ENCODE results near the gene WDR86. TPM values are rescaled to one million over a fixed set of nuclear protein-coding genes. Genes with fewer than 3 reads are reported as not detected.

WDR86 gene
- total and polyA plus RNA-seq, 2 experiments from 2014 or later, result 9.1 to 59.1 TPM

DNA sequence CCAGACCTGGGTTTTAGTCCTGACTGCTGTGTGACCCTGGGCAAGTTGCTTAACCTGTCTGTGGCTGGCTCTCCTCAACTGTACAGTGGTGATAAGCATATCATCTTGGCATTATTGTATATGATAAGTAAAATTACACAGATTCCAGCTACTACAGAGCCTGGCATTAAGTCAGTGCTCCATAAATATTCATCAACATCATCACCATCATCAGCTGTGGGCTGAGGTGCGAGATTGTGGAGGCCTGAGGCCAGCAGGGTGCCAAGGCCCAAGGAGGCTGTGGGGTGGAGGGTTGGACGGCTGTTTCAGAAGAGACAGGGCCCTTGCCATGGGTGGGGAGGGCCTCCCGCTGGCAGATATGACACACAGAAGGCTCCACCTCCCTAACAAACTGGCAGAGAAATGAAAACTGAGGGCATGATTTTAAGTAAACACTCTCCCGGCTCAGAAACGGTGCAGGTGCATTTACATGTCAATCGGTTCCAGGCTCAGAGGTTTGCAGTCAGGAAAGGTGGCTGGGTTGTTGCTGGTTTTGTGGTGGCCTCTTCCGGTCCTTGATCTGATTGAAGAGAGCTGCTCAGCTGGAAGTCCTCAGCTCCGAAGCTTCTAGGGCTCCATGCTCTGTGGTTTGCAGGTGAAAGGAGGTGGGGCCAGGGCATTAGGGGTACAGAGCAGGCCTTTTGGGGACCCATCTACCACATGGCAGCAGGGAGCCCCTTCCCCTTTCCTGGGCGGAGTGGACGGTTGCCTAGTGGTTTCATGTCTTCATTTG lies 19.9 kb upstream of the WDR86 start (continued):
- TF ChIP-seq, protein P1, sequence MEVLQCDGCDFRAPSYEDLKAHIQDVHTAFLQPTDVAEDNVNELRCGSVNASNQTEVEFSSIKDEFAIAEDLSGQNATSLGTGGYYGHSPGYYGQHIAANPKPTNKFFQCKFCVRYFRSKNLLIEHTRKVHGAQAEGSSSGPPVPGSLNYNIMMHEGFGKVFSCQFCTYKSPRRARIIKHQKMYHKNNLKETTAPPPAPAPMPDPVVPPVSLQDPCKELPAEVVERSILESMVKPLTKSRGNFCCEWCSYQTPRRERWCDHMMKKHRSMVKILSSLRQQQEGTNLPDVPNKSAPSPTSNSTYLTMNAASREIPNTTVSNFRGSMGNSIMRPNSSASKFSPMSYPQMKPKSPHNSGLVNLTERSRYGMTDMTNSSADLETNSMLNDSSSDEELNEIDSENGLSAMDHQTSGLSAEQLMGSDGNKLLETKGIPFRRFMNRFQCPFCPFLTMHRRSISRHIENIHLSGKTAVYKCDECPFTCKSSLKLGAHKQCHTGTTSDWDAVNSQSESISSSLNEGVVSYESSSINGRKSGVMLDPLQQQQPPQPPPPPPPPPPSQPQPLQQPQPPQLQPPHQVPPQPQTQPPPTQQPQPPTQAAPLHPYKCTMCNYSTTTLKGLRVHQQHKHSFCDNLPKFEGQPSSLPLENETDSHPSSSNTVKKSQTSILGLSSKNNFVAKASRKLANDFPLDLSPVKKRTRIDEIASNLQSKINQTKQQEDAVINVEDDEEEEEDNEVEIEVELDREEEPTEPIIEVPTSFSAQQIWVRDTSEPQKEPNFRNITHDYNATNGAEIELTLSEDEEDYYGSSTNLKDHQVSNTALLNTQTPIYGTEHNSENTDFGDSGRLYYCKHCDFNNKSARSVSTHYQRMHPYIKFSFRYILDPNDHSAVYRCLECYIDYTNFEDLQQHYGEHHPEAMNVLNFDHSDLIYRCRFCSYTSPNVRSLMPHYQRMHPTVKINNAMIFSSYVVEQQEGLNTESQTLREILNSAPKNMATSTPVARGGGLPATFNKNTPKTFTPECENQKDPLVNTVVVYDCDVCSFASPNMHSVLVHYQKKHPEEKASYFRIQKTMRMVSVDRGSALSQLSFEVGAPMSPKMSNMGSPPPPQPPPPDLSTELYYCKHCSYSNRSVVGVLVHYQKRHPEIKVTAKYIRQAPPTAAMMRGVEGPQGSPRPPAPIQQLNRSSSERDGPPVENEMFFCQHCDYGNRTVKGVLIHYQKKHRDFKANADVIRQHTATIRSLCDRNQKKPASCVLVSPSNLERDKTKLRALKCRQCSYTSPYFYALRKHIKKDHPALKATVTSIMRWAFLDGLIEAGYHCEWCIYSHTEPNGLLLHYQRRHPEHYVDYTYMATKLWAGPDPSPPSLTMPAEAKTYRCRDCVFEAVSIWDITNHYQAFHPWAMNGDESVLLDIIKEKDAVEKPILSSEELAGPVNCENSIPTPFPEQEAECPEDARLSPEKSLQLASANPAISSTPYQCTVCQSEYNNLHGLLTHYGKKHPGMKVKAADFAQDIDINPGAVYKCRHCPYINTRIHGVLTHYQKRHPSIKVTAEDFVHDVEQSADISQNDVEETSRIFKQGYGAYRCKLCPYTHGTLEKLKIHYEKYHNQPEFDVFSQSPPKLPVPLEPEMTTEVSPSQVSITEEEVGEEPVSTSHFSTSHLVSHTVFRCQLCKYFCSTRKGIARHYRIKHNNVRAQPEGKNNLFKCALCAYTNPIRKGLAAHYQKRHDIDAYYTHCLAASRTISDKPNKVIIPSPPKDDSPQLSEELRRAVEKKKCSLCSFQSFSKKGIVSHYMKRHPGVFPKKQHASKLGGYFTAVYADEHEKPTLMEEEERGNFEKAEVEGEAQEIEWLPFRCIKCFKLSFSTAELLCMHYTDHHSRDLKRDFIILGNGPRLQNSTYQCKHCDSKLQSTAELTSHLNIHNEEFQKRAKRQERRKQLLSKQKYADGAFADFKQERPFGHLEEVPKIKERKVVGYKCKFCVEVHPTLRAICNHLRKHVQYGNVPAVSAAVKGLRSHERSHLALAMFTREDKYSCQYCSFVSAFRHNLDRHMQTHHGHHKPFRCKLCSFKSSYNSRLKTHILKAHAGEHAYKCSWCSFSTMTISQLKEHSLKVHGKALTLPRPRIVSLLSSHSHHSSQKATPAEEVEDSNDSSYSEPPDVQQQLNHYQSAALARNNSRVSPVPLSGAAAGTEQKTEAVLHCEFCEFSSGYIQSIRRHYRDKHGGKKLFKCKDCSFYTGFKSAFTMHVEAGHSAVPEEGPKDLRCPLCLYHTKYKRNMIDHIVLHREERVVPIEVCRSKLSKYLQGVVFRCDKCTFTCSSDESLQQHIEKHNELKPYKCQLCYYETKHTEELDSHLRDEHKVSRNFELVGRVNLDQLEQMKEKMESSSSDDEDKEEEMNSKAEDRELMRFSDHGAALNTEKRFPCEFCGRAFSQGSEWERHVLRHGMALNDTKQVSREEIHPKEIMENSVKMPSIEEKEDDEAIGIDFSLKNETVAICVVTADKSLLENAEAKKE (CRISPR knock-in tag; IDR thresholded peaks at IDR 0.05), result no peak
- TF ChIP-seq EZH2phosphoT487 (IDR thresholded peaks at IDR 0.05; ENCODE audit: unreplicated experiment) (no peak), ZNF114 (CRISPR knock-in tag; IDR thresholded peaks at IDR 0.05) (no peak), ZNF331 (CRISPR knock-in tag; IDR thresholded peaks at IDR 0.05; ENCODE audit: low read depth) (no peak)
- TF ChIP-seq, protein P2, sequence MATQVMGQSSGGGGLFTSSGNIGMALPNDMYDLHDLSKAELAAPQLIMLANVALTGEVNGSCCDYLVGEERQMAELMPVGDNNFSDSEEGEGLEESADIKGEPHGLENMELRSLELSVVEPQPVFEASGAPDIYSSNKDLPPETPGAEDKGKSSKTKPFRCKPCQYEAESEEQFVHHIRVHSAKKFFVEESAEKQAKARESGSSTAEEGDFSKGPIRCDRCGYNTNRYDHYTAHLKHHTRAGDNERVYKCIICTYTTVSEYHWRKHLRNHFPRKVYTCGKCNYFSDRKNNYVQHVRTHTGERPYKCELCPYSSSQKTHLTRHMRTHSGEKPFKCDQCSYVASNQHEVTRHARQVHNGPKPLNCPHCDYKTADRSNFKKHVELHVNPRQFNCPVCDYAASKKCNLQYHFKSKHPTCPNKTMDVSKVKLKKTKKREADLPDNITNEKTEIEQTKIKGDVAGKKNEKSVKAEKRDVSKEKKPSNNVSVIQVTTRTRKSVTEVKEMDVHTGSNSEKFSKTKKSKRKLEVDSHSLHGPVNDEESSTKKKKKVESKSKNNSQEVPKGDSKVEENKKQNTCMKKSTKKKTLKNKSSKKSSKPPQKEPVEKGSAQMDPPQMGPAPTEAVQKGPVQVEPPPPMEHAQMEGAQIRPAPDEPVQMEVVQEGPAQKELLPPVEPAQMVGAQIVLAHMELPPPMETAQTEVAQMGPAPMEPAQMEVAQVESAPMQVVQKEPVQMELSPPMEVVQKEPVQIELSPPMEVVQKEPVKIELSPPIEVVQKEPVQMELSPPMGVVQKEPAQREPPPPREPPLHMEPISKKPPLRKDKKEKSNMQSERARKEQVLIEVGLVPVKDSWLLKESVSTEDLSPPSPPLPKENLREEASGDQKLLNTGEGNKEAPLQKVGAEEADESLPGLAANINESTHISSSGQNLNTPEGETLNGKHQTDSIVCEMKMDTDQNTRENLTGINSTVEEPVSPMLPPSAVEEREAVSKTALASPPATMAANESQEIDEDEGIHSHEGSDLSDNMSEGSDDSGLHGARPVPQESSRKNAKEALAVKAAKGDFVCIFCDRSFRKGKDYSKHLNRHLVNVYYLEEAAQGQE (IDR thresholded peaks at IDR 0.05; ENCODE audit: unreplicated experiment), result no peak

All from GM23338 (cell line).